Measurements from ENCODE around the gene EPHA2.

The EPHA2 gene

GRCh38 chr1:16149146-16149545 is 6.7 kb downstream of the EPHA2 start:
- DNase-seq, result no peak

GRCh38 chr1:16148329-16149092 is 7.4 kb downstream of the EPHA2 start:
- DNase-seq, result no peak

GRCh38 chr1:16147156-16147926 is 8.5 kb downstream of the EPHA2 start:
- no peak for DNase-seq

- DNase-seq, result no peak
Measured at GRCh38 chr1:16146279-16147155, 9.4 kb downstream of the EPHA2 start.

GRCh38 chr1:16145662-16146278 is 10.1 kb downstream of the EPHA2 start:
- no peak for DNase-seq

GRCh38 chr1:16145030-16145661 is 10.7 kb downstream of the EPHA2 start:
- no peak for DNase-seq

- no peak for DNase-seq
Measured at GRCh38 chr1:16144325-16145029, 11.4 kb downstream of the EPHA2 start.

GRCh38 chr1:16143566-16144324 is 12.1 kb downstream of the EPHA2 start:
- DNase-seq, result no peak

GRCh38 chr1:16143005-16143565 is 12.8 kb downstream of the EPHA2 start:
- DNase-seq, result no peak

- no peak for DNase-seq
Measured at GRCh38 chr1:16142383-16142995, 13.4 kb downstream of the EPHA2 start.

- no peak for DNase-seq
Measured at GRCh38 chr1:16141573-16142336, 14.1 kb downstream of the EPHA2 start.

GRCh38 chr1:16140068-16140596 is 15.7 kb downstream of the EPHA2 start:
- no peak for DNase-seq

- peak; percentile 16 for DNase-seq
Measured at GRCh38 chr1:16139473-16139962, 16.4 kb downstream of the EPHA2 start.

GRCh38 chr1:16138772-16139221 is 17.1 kb downstream of the EPHA2 start:
- no peak for DNase-seq

- no peak for DNase-seq
Measured at GRCh38 chr1:16137890-16138467, 17.9 kb downstream of the EPHA2 start.

GRCh38 chr1:16135501-16135900 is 20.4 kb downstream of the EPHA2 start:
- DNase-seq, result no peak

GRCh38 chr1:16134906-16135305 is 21.0 kb downstream of the EPHA2 start:
- no peak for DNase-seq

GRCh38 chr1:16134066-16134801 is 21.6 kb downstream of the EPHA2 start:
- DNase-seq, result no peak
